SKM-1 treated with dmso at 0.1 percent for 144 hours (cell line): ENCODE results near the gene LYZL1.
"Not testable (repeated sequence)": the region's sequence is repeated elsewhere in the genome, so short reads cannot be mapped to it uniquely, and the experiment has no call there.

ENCODE experiments used
- DNase-seq: peaks from one replicate; lab custom pipeline; 2025; ENCODE audit not compliant: unreplicated experiment; lab: John Stamatoyannopoulos, UW

The LYZL1 gene

GRCh38 chr10:29327746-29328102 lies 38.9 kb downstream of the LYZL1 start:
- DNase-seq = no peak

GRCh38 chr10:29328983-29329382 lies 40.1 kb downstream of the LYZL1 start:
- DNase-seq = no peak

- no peak for DNase-seq
Observed at GRCh38 chr10:29329420-29329819, 40.5 kb downstream of the LYZL1 start.

- DNase-seq = no peak
Observed at GRCh38 chr10:29332061-29332760, 43.3 kb downstream of the LYZL1 start.

- DNase-seq = no peak
Observed at GRCh38 chr10:29332761-29333148, 43.9 kb downstream of the LYZL1 start.

- not testable (repeated sequence) for DNase-seq
Observed at GRCh38 chr10:29337526-29337925, 48.7 kb downstream of the LYZL1 start.

GRCh38 chr10:29343607-29344038 lies 54.8 kb downstream of the LYZL1 start:
- DNase-seq = no peak

GRCh38 chr10:29344073-29344820 lies 55.4 kb downstream of the LYZL1 start:
- DNase-seq = no peak

- no peak for DNase-seq
Observed at GRCh38 chr10:29345144-29345909, 56.5 kb downstream of the LYZL1 start.

- DNase-seq = no peak
Observed at GRCh38 chr10:29345910-29346209, 57.0 kb downstream of the LYZL1 start.

- DNase-seq = no peak
Observed at GRCh38 chr10:29346296-29347001, 57.6 kb downstream of the LYZL1 start.

GRCh38 chr10:29348836-29349235 lies 60.0 kb downstream of the LYZL1 start:
- DNase-seq = no peak

- DNase-seq = no peak
Observed at GRCh38 chr10:29353305-29353704, 64.4 kb downstream of the LYZL1 start.

- DNase-seq = no peak
Observed at GRCh38 chr10:29353887-29354561, 65.2 kb downstream of the LYZL1 start.

- DNase-seq = no peak
Observed at GRCh38 chr10:29355411-29355991, 66.6 kb downstream of the LYZL1 start.

- DNase-seq = no peak
Observed at GRCh38 chr10:29356931-29357330, 68.1 kb downstream of the LYZL1 start.

GRCh38 chr10:29358010-29358616 lies 69.2 kb downstream of the LYZL1 start:
- DNase-seq = no peak

- DNase-seq = not testable (repeated sequence)
Observed at GRCh38 chr10:29360215-29360853, 71.5 kb downstream of the LYZL1 start.
